Pancreas (tissue), 10 donors: Measurements from ENCODE around the gene S100A4. TPM values are rescaled to one million over a fixed set of nuclear protein-coding genes. Genes with fewer than 3 reads are reported as not detected.

ENCODE experiments used
- ATAC-seq, 4 donors: fragments of 200-7000 bp; cut with Tn5 transposase; one replicate each; pipeline versions ENCODE4 v1.8.0 to v1.9.1; 2020; ENCODE audit warnings: mild to moderate bottlenecking in 4 of 4, moderate library complexity in 4 of 4
- DNase-seq, 6 donors: peaks; one replicate each; pipeline ENCODE4 v3.0.0-alpha.2; 2020
- FAIRE-seq: peaks from 2 replicates; lab custom pipeline; 2012; peaks lifted over from hg19 to GRCh38; lab: Jason Lieb, UNC
- H3K27ac ChIP-seq, 4 donors: fragments of 200-600 bp; sonication (generic); 1 replicate in 3 of 4; 2 replicates in 1 of 4; pipeline versions ENCODE4 v1.5.0 to v1.8.0; 2020
- H3K27me3 ChIP-seq, 4 donors: fragments of 200-600 bp; one replicate each; pipeline ENCODE4 v1.8.0; 2021
- H3K36me3 ChIP-seq, 3 donors: fragments of 200-600 bp; sonication (generic) in 1 of 3; one replicate each; pipeline versions ENCODE4 v1.5.0 to v1.8.0; 2020 to 2021
- H3K4me1 ChIP-seq, 3 donors: fragments of 200-600 bp; one replicate each; pipeline ENCODE4 v1.8.0; 2021
- H3K4me3 ChIP-seq, 4 donors: fragments of 200-600 bp; sonication (generic) in 2 of 4; one replicate each; pipeline versions ENCODE4 v1.5.0 to v1.8.0; 2020 to 2021
- H3K9me3 ChIP-seq, 4 donors: fragments of 200-600 bp; one replicate each; pipeline ENCODE4 v1.8.0; 2021
- WGBS, 2 donors: extraction: QIAGEN DNeasy Blood & Tissue Kit; methylation state at CpG; one replicate each; pipeline ENCODE4 v1.1.7; 2013; 5-methylcytosine and 5-hydroxymethylcytosine counted together
- intact Hi-C, 3 donors: fragments of 100-400 bp; cut with DNase I; formaldehyde crosslinking; loops; one replicate each; pipeline versions ENCODE4 v1.11.1 to v1.14.2; 2022
- polyA plus RNA-seq, 2 donors: library from polyadenylated mRNA; stranded (reverse); fragments of 200-250 nt; gene quantifications; one replicate each; pipeline ENCODE4 v1.2.3, GENCODE V29; 2013
- total RNA-seq, 6 donors: library from RNA; stranded (reverse); fragmentation: NEBNext Ultra II Directional in 4 of 6; extraction: Animal tissue kit (Norgen Biotek cat#: 25700) in 4 of 6; gene quantifications; one replicate each; pipeline versions ENCODE4 v1.2.1 to v1.2.4, GENCODE V29; 2021 to 2023
- TF ChIP-seq, protein P1 (sequence below), 4 donors: fragments of 200-600 bp; sonication (generic) in 3 of 4; IDR thresholded peaks; one replicate each; pipeline versions ENCODE4 v1.5.0 to v1.8.0; 2021; ENCODE audit warnings: antibody characterized with exemption in 4 of 4
- donor health status: healthy with polysubstance abuse.
- donor health status: DM: no; HTN: no; CAD: no; lungs with moderate emphysema.
- donor health status: DM: no; HTN: no; CAD: no.
- donor health status: control.
- donor health status: control.
- donor health status: Bipolar disorder and iron deficiency.
- donor health status: DM: yes; HTN: yes; CAD: no.
- donor health status: DM: no; HTN: no; CAD: no.
- donor health status: DM: no; HTN: no; CAD: no.
- donor health status: DM: yes; HTN: yes; CAD: no.

The S100A4 gene
- total and polyA plus RNA-seq, 8 donors = 5.0 to 149 (median 39.5) TPM

DNA sequence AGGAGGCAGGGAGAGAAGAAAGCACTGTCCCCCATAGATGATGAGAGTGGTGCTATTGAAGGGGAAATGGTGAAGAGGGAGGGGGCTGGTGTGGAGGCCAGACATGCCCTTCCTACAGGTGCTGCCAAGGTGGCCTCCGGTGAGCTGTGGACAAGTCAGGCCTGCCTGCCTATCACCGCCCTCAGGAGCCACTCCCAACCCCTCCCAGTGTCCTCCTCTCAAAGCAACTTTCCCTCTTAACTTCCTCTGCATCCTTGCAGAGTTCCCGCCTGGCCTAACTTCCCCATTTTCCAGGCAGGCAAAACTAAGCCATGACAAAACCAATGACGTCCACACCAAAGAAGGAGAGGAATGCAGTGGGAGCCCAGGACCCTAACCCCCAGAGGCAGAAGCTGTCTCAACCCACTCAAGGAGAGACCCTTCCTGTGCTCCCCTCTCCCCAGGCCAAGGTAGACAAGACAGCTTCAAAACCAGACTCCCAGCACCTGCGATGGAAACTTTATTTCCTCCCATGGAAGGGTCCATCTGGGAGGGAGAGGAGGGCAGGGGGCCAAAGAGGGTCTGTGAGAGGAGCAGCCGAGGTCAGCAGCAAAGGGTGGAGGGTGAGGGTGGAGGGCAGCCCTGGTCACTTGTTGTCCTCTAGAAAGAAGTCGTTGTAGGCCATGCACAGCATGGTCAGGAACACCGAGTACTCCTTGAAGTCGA is 8.8 kb downstream of the S100A4 start:
- no peak for FAIRE-seq
- DNase-seq = no peak
- WGBS, 2 donors = 87 to 89% methylated on average over 9 of the region's 9 CpGs
- peak overlapping the region in 3 of 4 donors; percentile 76 to 90 (median 78) for H3K27ac ChIP-seq
- no peaks in the 10 kb centered on the region for H3K4me1 ChIP-seq
- no peaks in the 10 kb centered on the region for H3K9me3 ChIP-seq
- H3K36me3 ChIP-seq = no peaks in the 10 kb centered on the region
- intact Hi-C loops = no loop called here
- peak overlapping the region in 3 of 4 donors; percentile 33 to 61 (median 53) for H3K4me3 ChIP-seq
- TF ChIP-seq, protein P1, sequence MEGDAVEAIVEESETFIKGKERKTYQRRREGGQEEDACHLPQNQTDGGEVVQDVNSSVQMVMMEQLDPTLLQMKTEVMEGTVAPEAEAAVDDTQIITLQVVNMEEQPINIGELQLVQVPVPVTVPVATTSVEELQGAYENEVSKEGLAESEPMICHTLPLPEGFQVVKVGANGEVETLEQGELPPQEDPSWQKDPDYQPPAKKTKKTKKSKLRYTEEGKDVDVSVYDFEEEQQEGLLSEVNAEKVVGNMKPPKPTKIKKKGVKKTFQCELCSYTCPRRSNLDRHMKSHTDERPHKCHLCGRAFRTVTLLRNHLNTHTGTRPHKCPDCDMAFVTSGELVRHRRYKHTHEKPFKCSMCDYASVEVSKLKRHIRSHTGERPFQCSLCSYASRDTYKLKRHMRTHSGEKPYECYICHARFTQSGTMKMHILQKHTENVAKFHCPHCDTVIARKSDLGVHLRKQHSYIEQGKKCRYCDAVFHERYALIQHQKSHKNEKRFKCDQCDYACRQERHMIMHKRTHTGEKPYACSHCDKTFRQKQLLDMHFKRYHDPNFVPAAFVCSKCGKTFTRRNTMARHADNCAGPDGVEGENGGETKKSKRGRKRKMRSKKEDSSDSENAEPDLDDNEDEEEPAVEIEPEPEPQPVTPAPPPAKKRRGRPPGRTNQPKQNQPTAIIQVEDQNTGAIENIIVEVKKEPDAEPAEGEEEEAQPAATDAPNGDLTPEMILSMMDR (IDR thresholded peaks at IDR 0.05) = no peak
- no peaks in the 10 kb centered on the region for H3K27me3 ChIP-seq
- peak in 2 of 4 donors; percentile 5 to 24 for ATAC-seq

DNA sequence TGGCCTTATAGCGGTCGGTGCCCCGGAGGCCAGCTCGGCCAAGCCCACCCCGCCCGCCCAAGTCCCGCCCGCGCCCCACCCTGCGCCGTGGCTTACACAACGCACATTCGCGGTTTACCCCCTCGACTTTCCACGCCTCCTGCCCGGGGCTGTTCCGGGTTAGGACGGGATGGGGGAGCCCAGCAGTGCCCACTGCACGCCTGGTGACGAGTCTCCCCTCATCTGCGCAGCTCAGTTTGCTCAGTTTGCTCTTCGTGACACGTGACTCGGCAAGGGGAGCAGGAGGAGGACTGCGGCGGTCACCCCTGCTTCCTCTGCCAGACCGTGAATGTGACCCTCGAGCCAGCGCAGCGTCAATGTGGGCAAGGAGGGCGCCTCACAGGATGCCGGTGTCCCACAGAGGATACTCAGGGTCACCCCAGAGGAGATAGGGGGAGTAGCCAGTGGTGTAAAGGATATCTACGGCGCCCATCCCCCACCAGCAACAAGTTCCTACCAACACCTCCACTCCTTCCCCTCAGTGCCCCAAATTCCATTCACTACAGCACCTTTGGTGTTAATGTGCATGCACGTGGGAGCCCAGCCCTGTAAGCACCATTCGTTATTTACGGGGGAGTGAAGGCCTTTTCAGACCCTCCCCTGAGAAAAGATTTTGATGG is 9.5 kb downstream of the S100A4 start:
- peak overlapping the region; percentile 33 to 61 (median 44) for H3K4me3 ChIP-seq

DNA sequence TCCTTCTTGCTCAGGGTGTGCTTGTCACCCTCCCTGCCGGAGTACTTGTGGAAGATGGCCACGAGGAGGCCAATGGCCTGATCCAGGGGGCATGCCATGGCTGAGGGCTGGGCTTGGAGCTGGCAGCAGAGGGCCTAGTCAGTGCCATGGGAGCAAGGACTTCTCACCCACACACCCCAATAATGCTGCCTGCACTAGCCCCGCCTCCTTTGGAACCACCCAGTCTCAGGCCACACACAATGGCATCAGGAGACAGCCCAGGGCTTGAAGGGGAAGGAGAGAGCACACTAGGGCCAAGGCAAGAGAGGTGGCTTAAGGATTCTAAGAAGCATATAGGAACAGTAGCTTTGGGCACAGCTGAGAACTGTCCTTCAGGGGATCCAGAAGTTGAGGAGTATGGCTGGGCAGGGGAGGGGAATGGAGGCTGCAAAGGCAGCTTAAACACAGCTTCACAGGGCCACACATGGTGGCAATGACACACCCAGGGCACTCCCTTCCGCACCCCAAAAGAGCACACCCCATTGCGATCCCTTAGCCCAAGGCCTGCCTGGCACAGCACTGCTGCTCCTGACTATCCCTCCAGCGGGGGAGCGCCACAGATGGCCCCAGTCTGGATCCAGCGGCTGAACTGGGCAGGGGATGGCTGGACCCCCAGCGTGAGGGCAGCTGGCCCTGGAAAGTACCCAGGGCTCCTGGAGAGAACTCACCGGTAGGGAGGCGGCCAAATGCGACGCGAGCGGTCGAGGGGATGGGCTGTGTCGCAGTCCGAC is 10.2 kb downstream of the S100A4 start, which contains the start of gene S100A6:
Gene S100A6 (minus strand): TSS at position 750 of the 770 bp plus-strand sequence. CDS start 652 bp downstream, at position 98.
- Histone ChIP-seq H3K36me3 (no peaks in the 10 kb centered on the region), H3K27ac (peak within 1 kb of the TSS; percentile 76 to 90 (median 78)), H3K4me3 (peak within 1 kb of the TSS; percentile 33 to 61 (median 44)), H3K4me1 (no peaks in the 10 kb centered on the region), H3K9me3 (no peaks in the 10 kb centered on the region), H3K27me3 (no peaks in the 10 kb centered on the region)
- TF ChIP-seq, protein P1 (IDR thresholded peaks at IDR 0.05) = no peak
- FAIRE-seq = no peak
- ATAC-seq = peak; percentile 9 to 49 (median 40)
- 28 to 32% methylated on average over 18 of the region's 18 CpGs for WGBS, 2 donors
- DNase-seq = peak in 2 of 6 donors; percentile 41 to 46
- intact Hi-C loops = no loop called here

More for the DNA sequence above, 9.5 kb downstream of the S100A4 start:
- no peak for FAIRE-seq
- intact Hi-C loops = no loop called here
- H3K36me3 ChIP-seq = no peaks in the 10 kb centered on the region
- ATAC-seq = peak; percentile 69 to 75 (median 72)
- DNase-seq = peak in 5 of 6 donors; percentile 61 to 74 (median 71)
- peak overlapping the region; percentile 76 to 90 (median 78) for H3K27ac ChIP-seq
- H3K9me3 ChIP-seq = no peaks in the 10 kb centered on the region
- 3 to 4% methylated on average over 34 to 38 of the region's 38 CpGs for WGBS, 2 donors
- TF ChIP-seq, protein P1 (IDR thresholded peaks at IDR 0.05) = no peak
- H3K4me1 ChIP-seq = no peaks in the 10 kb centered on the region
- no peaks in the 10 kb centered on the region for H3K27me3 ChIP-seq

DNA sequence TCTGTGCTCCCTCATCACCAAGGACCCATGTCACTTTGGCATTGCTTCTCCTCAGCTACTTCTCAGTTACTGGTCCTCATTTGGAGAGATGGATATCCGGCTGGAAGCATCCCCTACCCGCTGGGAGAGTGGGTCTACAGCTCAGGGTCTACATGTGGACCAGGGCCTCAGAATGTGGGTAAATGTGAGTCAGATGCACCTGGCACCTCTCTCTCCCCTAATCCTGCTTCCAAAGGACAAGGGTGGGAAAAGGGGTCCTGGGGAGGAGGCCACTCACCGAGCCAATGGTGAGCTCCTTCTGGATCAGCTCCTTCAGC is 10.7 kb downstream of the S100A4 start:
- Histone ChIP-seq H3K36me3 (no peaks in the 10 kb centered on the region), H3K27ac (peak overlapping the region in 2 of 4 donors; percentile 78 to 90), H3K4me1 (no peaks in the 10 kb centered on the region), H3K9me3 (no peaks in the 10 kb centered on the region), H3K4me3 (peak overlapping the region in 3 of 4 donors; percentile 34 to 61 (median 53)), H3K27me3 (no peaks in the 10 kb centered on the region)
- ATAC-seq = no peak
- DNase-seq = no peak
- intact Hi-C loops = no loop called here
- no peak for FAIRE-seq
- TF ChIP-seq, protein P1 (IDR thresholded peaks at IDR 0.05) = no peak
- 89 to 91% methylated on average over 3 of the region's 3 CpGs for WGBS, 2 donors
